Neuronal stem cell (in vitro differentiated cells): ENCODE data around the gene GSPT1.

Experiments used
- DNase-seq: peaks from one replicate; pipeline ENCODE4 v3.0.0-alpha.2; 2013; ENCODE audit warnings: low spot score
- H2AFZ ChIP-seq: one replicate; pipeline ENCODE4 v1.6.1; 2013; ENCODE audit warnings: mild to moderate bottlenecking, low read length, inconsistent platforms
- H2AK5ac ChIP-seq: 2 replicates; pipeline ENCODE4 v1.6.1; 2013; ENCODE audit warnings: low read depth, mild to moderate bottlenecking, inconsistent platforms, low read length, moderate library complexity, mixed read lengths
- H2BK120ac ChIP-seq: 2 replicates; pipeline ENCODE4 v1.6.1; 2013; ENCODE audit warnings: low read depth, mild to moderate bottlenecking, inconsistent platforms, low read length, moderate library complexity, mixed read lengths
- H2BK12ac ChIP-seq: one replicate; pipeline ENCODE4 v1.6.1; 2013; ENCODE audit warnings: low read length, inconsistent platforms
- H2BK15ac ChIP-seq: 2 replicates; pipeline ENCODE4 v1.6.1; 2013; ENCODE audit warnings: mild to moderate bottlenecking, low read length, inconsistent platforms, mixed read lengths
- H2BK5ac ChIP-seq: one replicate; pipeline ENCODE4 v1.6.1; 2013; ENCODE audit warnings: inconsistent platforms, mild to moderate bottlenecking, low read length, moderate library complexity
- H3K14ac ChIP-seq: one replicate; pipeline ENCODE4 v1.6.1; 2013; ENCODE audit warnings: low read length, inconsistent platforms
- H3K18ac ChIP-seq: 2 replicates; pipeline ENCODE4 v1.6.1; 2013; ENCODE audit warnings: low read length, inconsistent platforms
- H3K23ac ChIP-seq: 2 replicates; pipeline ENCODE4 v1.6.1; 2013; ENCODE audit warnings: low read depth, mild to moderate bottlenecking, mixed read lengths, low read length, inconsistent platforms; ENCODE audit not compliant: poor library complexity
- H3K27ac ChIP-seq: replicated peaks from 3 replicates; pipeline ENCODE4 v1.5.1; 2013; ENCODE audit warnings: low read length, inconsistent platforms
- H3K27me3 ChIP-seq, 3 experiments: 2 replicates each; pipeline ENCODE4 v1.6.1; 2013; ENCODE audit warnings: low read length in 3 of 3, mild to moderate bottlenecking in 2 of 3, inconsistent platforms in 1 of 3, low read depth in 1 of 3, mixed read lengths in 1 of 3, moderate library complexity in 1 of 3; ENCODE audit not compliant: control insufficient read depth in 3 of 3, insufficient read depth in 3 of 3
- H3K36me3 ChIP-seq, 2 donors: replicated peaks in 1 of 2; 2 replicates each; pipeline ENCODE4 v1.6.1; 2013; ENCODE audit warnings: low read length in 2 of 2; ENCODE audit not compliant: control insufficient read depth in 2 of 2, insufficient read depth in 2 of 2
- H3K4ac ChIP-seq: 2 replicates; pipeline ENCODE4 v1.6.1; 2013; ENCODE audit warnings: inconsistent platforms, mild to moderate bottlenecking, low read length, moderate library complexity
- H3K4me1 ChIP-seq, 2 donors: 1 replicate in 1 of 2; 2 replicates in 1 of 2; pipeline ENCODE4 v1.6.1; 2013; ENCODE audit warnings: low read length in 2 of 2, low read depth in 1 of 2; ENCODE audit not compliant: control insufficient read depth in 2 of 2, insufficient read depth in 1 of 2
- H3K4me2 ChIP-seq: one replicate; pipeline ENCODE4 v1.6.1; 2013; ENCODE audit warnings: mild to moderate bottlenecking, low read length, inconsistent platforms; ENCODE audit not compliant: insufficient read depth, poor library complexity, severe bottlenecking
- H3K4me3 ChIP-seq, 2 donors: 2 replicates each; pipeline ENCODE4 v1.5.1; 2013; ENCODE audit warnings: low read length in 2 of 2, mild to moderate bottlenecking in 2 of 2, inconsistent platforms in 1 of 2, moderate library complexity in 1 of 2
- H3K79me1 ChIP-seq: one replicate; pipeline ENCODE4 v1.6.1; 2013; ENCODE audit warnings: low read depth, mild to moderate bottlenecking, inconsistent platforms, low read length, moderate library complexity
- H3K9ac ChIP-seq: one replicate; pipeline ENCODE4 v1.6.1; 2013; ENCODE audit warnings: mild to moderate bottlenecking, low read depth, low read length, inconsistent platforms; ENCODE audit not compliant: poor library complexity
- H3K9me3 ChIP-seq, 2 donors: replicated peaks in 1 of 2; 2 replicates each; pipeline versions ENCODE3 to v1.6.1; 2013; ENCODE audit warnings: low read length in 2 of 2, mild to moderate bottlenecking in 2 of 2, inconsistent platforms in 1 of 2, low read depth in 1 of 2, mixed read lengths in 1 of 2, moderate library complexity in 1 of 2; ENCODE audit not compliant: control insufficient read depth in 2 of 2, insufficient read depth in 1 of 2
- H4K8ac ChIP-seq: one replicate; pipeline ENCODE4 v1.6.1; 2013; ENCODE audit warnings: low read depth, mild to moderate bottlenecking, inconsistent platforms, low read length, moderate library complexity
- H4K91ac ChIP-seq: one replicate; pipeline ENCODE4 v1.6.1; 2013; ENCODE audit warnings: low read length, low read depth, mild to moderate bottlenecking, inconsistent platforms; ENCODE audit not compliant: poor library complexity
- WGBS, 2 donors: extraction: QIAGEN DNeasy Blood & Tissue Kit; methylation state at CpG; one replicate each; pipeline ENCODE4 v1.1.7; 2013; ENCODE audit warnings: missing lambda C conversion rate in 2 of 2, mixed read lengths in 1 of 2; ENCODE audit not compliant: insufficient read length in 2 of 2, insufficient replicate concordance in 1 of 2; ENCODE audit errors: extremely low coverage in 2 of 2; 5-methylcytosine and 5-hydroxymethylcytosine counted together

GSPT1 gene

GRCh38 chr16:11848842-11849241, 66.9 kb downstream of the GSPT1 start:
- Histone ChIP-seq H3K14ac (no peak overlapping the region), H3K4me2 (no peak overlapping the region), H3K27ac (no peak overlapping the region), H3K4me1 (peaks cover 2 to 8% of the 10 kb centered on the region in 2 donors), H3K79me1 (peaks cover 15% of the 10 kb centered on the region), H2BK120ac (no peak overlapping the region), H2AFZ (no peak overlapping the region), H3K4ac (no peak overlapping the region), H2BK12ac (no peak overlapping the region), H3K4me3 (no peak overlapping the region), H2BK5ac (no peak overlapping the region), H3K23ac (no peak overlapping the region), H3K18ac (no peak overlapping the region), H3K27me3 (no peaks in the 10 kb centered on the region), H3K9ac (no peak overlapping the region), H4K91ac (no peak overlapping the region), H2BK15ac (no peak overlapping the region), H2AK5ac (no peak overlapping the region), H3K9me3 (no peaks in the 10 kb centered on the region), H3K36me3 (peaks cover 31 to 65% of the 10 kb centered on the region in 2 donors), H4K8ac (no peak overlapping the region)
- no peak for DNase-seq
- whole genome bisulfite sequencing, 2 donors: no CpG with 5 or more reads among the region's 3 CpGs

GRCh38 chr16:11844499-11844898, 71.3 kb downstream of the GSPT1 start:
- no peak overlapping the region for H3K4ac ChIP-seq
- no peak overlapping the region for H4K91ac ChIP-seq
- H3K27ac ChIP-seq: no peak overlapping the region
- no peak for DNase-seq
- H3K4me3 ChIP-seq: no peak overlapping the region
- H2BK12ac ChIP-seq: no peak overlapping the region
- H3K4me1 ChIP-seq: no peaks in the 10 kb centered on the region
- no peak overlapping the region for H2AK5ac ChIP-seq
- peaks cover 5% of the 10 kb centered on the region for H3K79me1 ChIP-seq
- H2AFZ ChIP-seq: no peak overlapping the region
- H3K27me3 ChIP-seq: no peaks in the 10 kb centered on the region
- no peak overlapping the region for H2BK15ac ChIP-seq
- H3K23ac ChIP-seq: no peak overlapping the region
- H2BK120ac ChIP-seq: no peak overlapping the region
- H3K9ac ChIP-seq: no peak overlapping the region
- H3K9me3 ChIP-seq: no peaks in the 10 kb centered on the region
- H3K36me3 ChIP-seq: peaks cover 58 to 95% of the 10 kb centered on the region in 2 donors
- WGBS, 2 donors: no CpG with 5 or more reads among the region's 4 CpGs
- no peak overlapping the region for H3K14ac ChIP-seq
- no peak overlapping the region for H3K4me2 ChIP-seq
- H4K8ac ChIP-seq: no peak overlapping the region
- no peak overlapping the region for H3K18ac ChIP-seq
- no peak overlapping the region for H2BK5ac ChIP-seq

GRCh38 chr16:11843861-11844260, 71.9 kb downstream of the GSPT1 start:
- peaks cover 57 to 95% of the 10 kb centered on the region in 2 donors for H3K36me3 ChIP-seq
- no peak overlapping the region for H2BK15ac ChIP-seq
- no peak overlapping the region for H2AK5ac ChIP-seq
- H2AFZ ChIP-seq: no peak overlapping the region
- no peak overlapping the region for H3K14ac ChIP-seq
- H3K4me1 ChIP-seq: no peaks in the 10 kb centered on the region
- no peak overlapping the region for H3K27ac ChIP-seq
- no peak overlapping the region for H2BK5ac ChIP-seq
- no peak overlapping the region for H4K91ac ChIP-seq
- H3K27me3 ChIP-seq: no peaks in the 10 kb centered on the region
- DNase-seq: no peak
- H3K4me2 ChIP-seq: no peak overlapping the region
- H4K8ac ChIP-seq: no peak overlapping the region
- H3K18ac ChIP-seq: no peak overlapping the region
- H3K79me1 ChIP-seq: peaks cover 3% of the 10 kb centered on the region
- H3K4me3 ChIP-seq: no peak overlapping the region
- H2BK12ac ChIP-seq: no peak overlapping the region
- no peaks in the 10 kb centered on the region for H3K9me3 ChIP-seq
- H2BK120ac ChIP-seq: no peak overlapping the region
- no peak overlapping the region for H3K4ac ChIP-seq
- no peak overlapping the region for H3K9ac ChIP-seq
- no peak overlapping the region for H3K23ac ChIP-seq
- WGBS, 2 donors: no CpG with 5 or more reads among the region's 5 CpGs

GRCh38 chr16:11843206-11843605, 72.5 kb downstream of the GSPT1 start:
- Histone ChIP-seq H3K18ac (no peak overlapping the region), H2BK12ac (no peak overlapping the region)

More at GRCh38 chr16:11843206-11843605, 72.5 kb downstream of the GSPT1 start:
- Histone ChIP-seq H3K4ac (no peak overlapping the region), H3K79me1 (peaks cover 2% of the 10 kb centered on the region), H2AFZ (no peak overlapping the region), H2BK120ac (no peak overlapping the region), H2AK5ac (no peak overlapping the region), H3K9ac (no peak overlapping the region), H2BK5ac (no peak overlapping the region), H3K4me1 (no peaks in the 10 kb centered on the region), H3K27me3 (no peaks in the 10 kb centered on the region), H3K36me3 (peaks cover 58 to 95% of the 10 kb centered on the region in 2 donors), H3K14ac (no peak overlapping the region), H3K4me3 (no peak overlapping the region), H3K9me3 (no peaks in the 10 kb centered on the region), H3K4me2 (no peak overlapping the region), H3K27ac (no peak overlapping the region), H4K8ac (no peak overlapping the region), H4K91ac (no peak overlapping the region), H3K23ac (no peak overlapping the region), H2BK15ac (no peak overlapping the region)
- no peak for DNase-seq
- WGBS, 2 donors: no CpG with 5 or more reads among the region's 11 CpGs
